K562 (cell line): ENCODE data around the gene OR2V2. TPM values are rescaled to one million over a fixed set of nuclear protein-coding genes. Genes with fewer than 3 reads are reported as not detected.
A peak's percentile ranks its signal among the peaks of the same experiment; 100 is the strongest.

Source experiments
- ATAC-seq: fragments of 200-7000 bp; cut with Tn5 transposase; 3 replicates; pipeline ENCODE4 v1.9.1; 2020; ENCODE audit warnings: moderate library complexity
- BruUV-seq: library from RNA; stranded (reverse); fragments of 400-500 nt; replicated peaks from 2 replicates; lab custom pipeline; 2021; lab: Mats Ljungman, UMichigan
- CTCF ChIA-PET: fragments of 300-600 bp; formaldehyde crosslinking; extraction: SDS; loops from one replicate; lab custom pipeline; 2021; ENCODE audit warnings: low intra/inter-chr PET ratio; lab: Yijun Ruan, JAX
- POLR2A ChIA-PET: fragments of 300-600, 350-650 bp; sonication (Branson Sonifier 250); formaldehyde crosslinking; extraction: SDS; loops from one replicate; lab custom pipeline; 2021; ENCODE audit warnings: antibody characterized with exemption, inconsistent platforms; lab: Yijun Ruan, JAX
- DNase-seq, 4 experiments: peaks; one replicate each; pipeline versions ENCODE4 v3.0.0 to v3.0.0-alpha.2; 2011 to 2018; ENCODE audit warnings: low spot score in 3 of 4, mixed read lengths in 3 of 4; ENCODE audit errors: extremely low read depth in 1 of 4
- FAIRE-seq: peaks from 2 replicates; lab custom pipeline; 2011; peaks lifted over from hg19 to GRCh38; lab: Jason Lieb, UNC
- H2AFZ ChIP-seq: 2 replicates; pipeline ENCODE4 v1.6.0; 2011; ENCODE audit warnings: low read depth, low read length, control low read depth, inconsistent platforms
- H3K27ac ChIP-seq: fragments of 200-600 bp; 3 replicates; pipeline ENCODE4 v1.8.0; 2011; ENCODE audit warnings: low read depth, mild to moderate bottlenecking, control low read depth, inconsistent platforms, low read length, moderate library complexity, mixed read lengths; ENCODE audit errors: extremely low read depth
- H3K27me3 ChIP-seq, 2 experiments: fragments of 300-600 bp in 1 of 2; 2 replicates in 1 of 2; 3 replicates in 1 of 2; pipeline versions ENCODE4 v1.6.0 to v1.8.0; 2011; ENCODE audit warnings: inconsistent platforms in 2 of 2, low read length in 2 of 2, mild to moderate bottlenecking in 1 of 2, mixed read lengths in 1 of 2, moderate library complexity in 1 of 2; ENCODE audit not compliant: control insufficient read depth in 2 of 2, insufficient read depth in 2 of 2
- H3K36me3 ChIP-seq: fragments of 300-600 bp; 3 replicates; pipeline ENCODE4 v1.8.0; 2011; ENCODE audit warnings: mild to moderate bottlenecking, low read length, inconsistent platforms; ENCODE audit not compliant: control insufficient read depth, insufficient read depth
- H3K4me1 ChIP-seq, 2 experiments: fragments of 200-600 bp in 1 of 2; replicated peaks in 1 of 2; 2 replicates in 1 of 2; 3 replicates in 1 of 2; pipeline versions ENCODE4 v1.5.1 to v1.8.0; 2011; ENCODE audit warnings: inconsistent platforms in 2 of 2, low read length in 2 of 2, mild to moderate bottlenecking in 1 of 2, mixed read lengths in 1 of 2, moderate library complexity in 1 of 2; ENCODE audit not compliant: control insufficient read depth in 2 of 2, insufficient read depth in 2 of 2
- H3K4me2 ChIP-seq: 2 replicates; pipeline ENCODE4 v1.6.1; 2011; ENCODE audit warnings: low read length, control low read depth, inconsistent platforms, mixed read lengths; ENCODE audit not compliant: insufficient read depth
- H3K4me3 ChIP-seq: fragments of 200-600 bp; sonication (generic), shearing (Covaris generic); 2 replicates; pipeline ENCODE4 v1.5.1; 2016; ENCODE audit warnings: control low read depth, inconsistent platforms
- H3K79me2 ChIP-seq: fragments of 200-600 bp; 3 replicates; pipeline ENCODE4 v1.8.0; 2011; ENCODE audit warnings: low read length, inconsistent platforms; ENCODE audit not compliant: control insufficient read depth, insufficient read depth
- H3K9ac ChIP-seq, 2 experiments: 2 replicates each; pipeline versions ENCODE4 v1.6.0 to v1.6.1; 2011; ENCODE audit warnings: low read depth in 2 of 2, low read length in 2 of 2, control low read depth in 1 of 2, inconsistent platforms in 1 of 2, mild to moderate bottlenecking in 1 of 2, mixed read lengths in 1 of 2; ENCODE audit not compliant: insufficient read depth in 1 of 2
- H3K9me1 ChIP-seq: one replicate; pipeline ENCODE4 v1.6.0; 2011; ENCODE audit warnings: inconsistent platforms, mild to moderate bottlenecking, low read length, moderate library complexity; ENCODE audit not compliant: control insufficient read depth, insufficient read depth
- H3K9me3 ChIP-seq: replicated peaks from 2 replicates; pipeline ENCODE4 v1.5.1; 2011; ENCODE audit warnings: low read depth, low read length, inconsistent platforms; ENCODE audit not compliant: control insufficient read depth, insufficient read depth
- H4K20me1 ChIP-seq: replicated peaks from 2 replicates; pipeline ENCODE4 v1.6.1; 2011; ENCODE audit warnings: low read length, inconsistent platforms, mixed read lengths; ENCODE audit not compliant: control insufficient read depth, insufficient read depth
- CHD1 ChIP-seq: fragments of 200-600 bp; sonication (generic); IDR thresholded peaks from one replicate; pipeline ENCODE4 v1.6.1; 2012; ENCODE audit warnings: mild to moderate bottlenecking, moderate library complexity, low read length, inconsistent platforms
- GATA2 ChIP-seq: sonication (generic); formaldehyde crosslinking; IDR thresholded peaks from 2 replicates; pipeline ENCODE4 v1.4.0; 2020; ENCODE audit warnings: mild to moderate bottlenecking, missing genetic modification reagents
- LCOR ChIP-seq: sonication (generic); formaldehyde crosslinking; IDR thresholded peaks from 2 replicates; pipeline ENCODE4 v1.8.0; 2022; ENCODE audit warnings: mild to moderate bottlenecking, missing genetic modification reagents
- RBM39 ChIP-seq: fragments of 200-400 bp; formaldehyde crosslinking; optimal IDR thresholded peaks from 2 replicates; pipeline ENCODE3; 2018; ENCODE audit warnings: low read depth, low read length
- TAF7 ChIP-seq: fragments of 450-650 bp; IDR thresholded peaks from 2 replicates; pipeline ENCODE4 v1.6.1; 2016; ENCODE audit warnings: missing genetic modification characterization, missing compliant biosample characterization
- ZBTB17 ChIP-seq: fragments of 450-650 bp; formaldehyde crosslinking; IDR thresholded peaks from 2 replicates; pipeline ENCODE4 v1.4.0; 2020; ENCODE audit warnings: mild to moderate bottlenecking
- ZNF354B ChIP-seq: fragments of 250-450 bp; sonication (Bioruptor Pico); IDR thresholded peaks from 2 replicates; pipeline ENCODE4 v1.4.0; 2020
- whole genome bisulfite sequencing: fragments of 100-300 bp; shearing (Covaris generic); methylation state at CpG from one replicate; pipeline ENCODE4 v1.1.6; 2016; ENCODE audit warnings: low coverage, mixed read lengths; ENCODE audit not compliant: insufficient coverage; ENCODE audit errors: missing lambda C conversion rate; 5-methylcytosine and 5-hydroxymethylcytosine counted together
- in situ Hi-C: fragments of 300-500 bp; cut with MboI; formaldehyde crosslinking; loops from 4 replicates; pipeline ENCODE4 v1.15.0; 2018; ENCODE audit warnings: inconsistent platforms, mixed read lengths
- intact Hi-C: fragments of 100-400 bp; cut with micrococcal nuclease; formaldehyde crosslinking; loops from 2 replicates; pipeline ENCODE4 v1.14.2; 2022
- polyA plus RNA-seq, 8 experiments: library from polyadenylated mRNA; depleted of rRNA in 4 of 8; stranded (reverse) in 5 of 8; unstranded in 3 of 8; fragments of >200 nt; fragmentation: Nextera tagmentation in 2 of 8; fragmentation: Illumina TruSeq in 1 of 8; extraction: Ambion mirVana in 2 of 8; extraction: Trizol in 1 of 8; gene quantifications; 2 replicates each; pipeline versions ENCODE4 v1.2.1 to v1.2.3, GENCODE V29; 2011 to 2014; ENCODE audit warnings: inconsistent platforms in 1 of 8, missing spikeins in 1 of 8
- total RNA-seq, 7 experiments: library from RNA; depleted of rRNA in 6 of 7; stranded (reverse); fragments of >200 nt in 6 of 7; fragmentation: Illumina TruSeq in 2 of 7; extraction: Trizol in 2 of 7; gene quantifications; 2 replicates each; pipeline versions ENCODE4 v1.2.1 to v1.2.3, GENCODE V29; 2011 to 2021; ENCODE audit warnings: low replicate concordance in 1 of 7
- TF ChIP-seq, protein P1 (sequence below), 2 experiments: fragments of 450-650 bp in 1 of 2; sonication (generic) in 1 of 2; formaldehyde crosslinking; conservative IDR thresholded peaks; 2 replicates each; pipeline versions ENCODE4 v1.4.0 to v1.8.1; 2020 to 2022; ENCODE audit warnings: mild to moderate bottlenecking in 1 of 2, missing genetic modification reagents in 1 of 2
- TF ChIP-seq, protein P2 (sequence below), 2 experiments: fragments of 450-650 bp; IDR thresholded peaks; 2 replicates each; pipeline ENCODE4 v1.6.1; 2018; ENCODE audit warnings: mild to moderate bottlenecking in 2 of 2, low read depth in 1 of 2; ENCODE audit not compliant: partially characterized antibody in 2 of 2

OR2V2 gene
- total and polyA plus RNA-seq, 9 of the 15 experiments (the other 6 are each of a cell fraction or from before 2014, with no cell fraction given): 0.01 TPM; not detected in 8

GRCh38 chr5:181193656-181194055 is 46.3 kb downstream of the OR2V2 start:
- ATAC-seq (no peak), DNase-seq (no peak), FAIRE-seq (no peak)
- ChIA-PET CTCF (no interaction called here), POLR2A (interaction anchor here (0.6 to 6.7 kb wide), 5 partner anchors 9 to 42 kb away, joined by 3 to 69 read pairs (median 6); partner anchors contain the start of gene TRIM7)
- Histone ChIP-seq H3K9me1 (no peaks in the 10 kb centered on the region), H3K79me2 (peaks cover 13% of the 10 kb centered on the region), H3K27ac (no peak overlapping the region; the same call in 2 of the 3 replicates), H3K9me3 (no peaks in the 10 kb centered on the region), H3K4me2 (no peak overlapping the region; the same call in 1 of the 2 replicates), H3K36me3 (no peaks in the 10 kb centered on the region; the same call in 2 of the 3 replicates), H2AFZ (no peak overlapping the region), H4K20me1 (no peaks in the 10 kb centered on the region), H3K9ac (peak overlapping the region in 1 of 2 experiments; percentile 76; a peak in 1 of 4 replicates), H3K4me1 (peaks cover 24 to 71% of the 10 kb centered on the region in 2 experiments; a peak in 4 of 5 replicates), H3K4me3 (no peak overlapping the region), H3K27me3 (no peaks in the 10 kb centered on the region)
- BruUV-seq: no TSS peak
- in situ Hi-C loops: no loop called here
- TF ChIP-seq CHD1 (no peak), TAF7 (tag) (0 out of 2 replicates have a peak, but pooled peaks have one; percentile 26)
- intact Hi-C loops: no loop called here
- 64% methylated on average over 2 of the region's 2 CpGs for WGBS

GRCh38 chr5:181194489-181195248 is 47.3 kb downstream of the OR2V2 start:
- peaks cover 26 to 65% of the 10 kb centered on the region in 2 experiments; a peak in 4 of 5 replicates for H3K4me1 ChIP-seq
- H3K4me2 ChIP-seq: peak overlapping the region; percentile 1; the same call in 1 of the 2 replicates
- H3K27ac ChIP-seq: no peak overlapping the region
- no peaks in the 10 kb centered on the region; the same call in 2 of the 3 replicates for H3K36me3 ChIP-seq
- H3K9me1 ChIP-seq: no peaks in the 10 kb centered on the region
- peaks cover 13% of the 10 kb centered on the region for H3K79me2 ChIP-seq
- H3K4me3 ChIP-seq: no peak overlapping the region
- BruUV-seq: no TSS peak
- ATAC-seq: no peak
- peak overlapping the region in 1 of 2 experiments; percentile 77; a peak in 2 of 4 replicates for H3K9ac ChIP-seq
- peak; percentile 46 to 89 (median 52) for DNase-seq
- in situ Hi-C loops: no loop called here
- no peaks in the 10 kb centered on the region for H3K27me3 ChIP-seq
- POLR2A ChIA-PET: interaction anchor here (0.6 to 6.7 kb wide), 3 partner anchors 9 to 41 kb away, joined by 3 to 69 read pairs (median 3); partner anchors contain the start of gene TRIM7
- CTCF ChIA-PET: no interaction called here
- intact Hi-C loops: no loop called here
- no peak overlapping the region for H2AFZ ChIP-seq
- H4K20me1 ChIP-seq: no peaks in the 10 kb centered on the region
- 74% methylated on average over 20 of the region's 21 CpGs for WGBS
- no peaks in the 10 kb centered on the region for H3K9me3 ChIP-seq
- peak; percentile 82 for FAIRE-seq
- TF ChIP-seq, protein P1, sequence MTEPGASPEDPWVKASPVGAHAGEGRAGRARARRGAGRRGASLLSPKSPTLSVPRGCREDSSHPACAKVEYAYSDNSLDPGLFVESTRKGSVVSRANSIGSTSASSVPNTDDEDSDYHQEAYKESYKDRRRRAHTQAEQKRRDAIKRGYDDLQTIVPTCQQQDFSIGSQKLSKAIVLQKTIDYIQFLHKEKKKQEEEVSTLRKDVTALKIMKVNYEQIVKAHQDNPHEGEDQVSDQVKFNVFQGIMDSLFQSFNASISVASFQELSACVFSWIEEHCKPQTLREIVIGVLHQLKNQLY (CRISPR knock-in tag; conservative IDR thresholded peaks at IDR 0.05): no peak
- TF ChIP-seq GATA2 (CRISPR knock-in tag) (no peak), ZBTB17 (no peak), LCOR (CRISPR knock-in tag) (no peak), ZNF354B (CRISPR knock-in tag) (no peak), RBM39 (no peak)
- TF ChIP-seq, protein P2, sequence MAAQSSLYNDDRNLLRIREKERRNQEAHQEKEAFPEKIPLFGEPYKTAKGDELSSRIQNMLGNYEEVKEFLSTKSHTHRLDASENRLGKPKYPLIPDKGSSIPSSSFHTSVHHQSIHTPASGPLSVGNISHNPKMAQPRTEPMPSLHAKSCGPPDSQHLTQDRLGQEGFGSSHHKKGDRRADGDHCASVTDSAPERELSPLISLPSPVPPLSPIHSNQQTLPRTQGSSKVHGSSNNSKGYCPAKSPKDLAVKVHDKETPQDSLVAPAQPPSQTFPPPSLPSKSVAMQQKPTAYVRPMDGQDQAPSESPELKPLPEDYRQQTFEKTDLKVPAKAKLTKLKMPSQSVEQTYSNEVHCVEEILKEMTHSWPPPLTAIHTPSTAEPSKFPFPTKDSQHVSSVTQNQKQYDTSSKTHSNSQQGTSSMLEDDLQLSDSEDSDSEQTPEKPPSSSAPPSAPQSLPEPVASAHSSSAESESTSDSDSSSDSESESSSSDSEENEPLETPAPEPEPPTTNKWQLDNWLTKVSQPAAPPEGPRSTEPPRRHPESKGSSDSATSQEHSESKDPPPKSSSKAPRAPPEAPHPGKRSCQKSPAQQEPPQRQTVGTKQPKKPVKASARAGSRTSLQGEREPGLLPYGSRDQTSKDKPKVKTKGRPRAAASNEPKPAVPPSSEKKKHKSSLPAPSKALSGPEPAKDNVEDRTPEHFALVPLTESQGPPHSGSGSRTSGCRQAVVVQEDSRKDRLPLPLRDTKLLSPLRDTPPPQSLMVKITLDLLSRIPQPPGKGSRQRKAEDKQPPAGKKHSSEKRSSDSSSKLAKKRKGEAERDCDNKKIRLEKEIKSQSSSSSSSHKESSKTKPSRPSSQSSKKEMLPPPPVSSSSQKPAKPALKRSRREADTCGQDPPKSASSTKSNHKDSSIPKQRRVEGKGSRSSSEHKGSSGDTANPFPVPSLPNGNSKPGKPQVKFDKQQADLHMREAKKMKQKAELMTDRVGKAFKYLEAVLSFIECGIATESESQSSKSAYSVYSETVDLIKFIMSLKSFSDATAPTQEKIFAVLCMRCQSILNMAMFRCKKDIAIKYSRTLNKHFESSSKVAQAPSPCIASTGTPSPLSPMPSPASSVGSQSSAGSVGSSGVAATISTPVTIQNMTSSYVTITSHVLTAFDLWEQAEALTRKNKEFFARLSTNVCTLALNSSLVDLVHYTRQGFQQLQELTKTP (IDR thresholded peaks at IDR 0.05; ENCODE audit: low read depth in 1 of 2, partially characterized antibody in 2 of 2): no peak
